Lower lobe of right lung (tissue), 2 donors: ENCODE results near the gene NDUFAF7. TPM values are rescaled to one million over a fixed set of nuclear protein-coding genes. Genes with fewer than 3 reads are reported as not detected.

Experiments
- ATAC-seq, 2 donors: fragments of 200-7000 bp; cut with Tn5 transposase; one replicate each; pipeline ENCODE4 v1.9.1; 2020 to 2022; ENCODE audit warnings: mild to moderate bottlenecking in 2 of 2, moderate library complexity in 2 of 2
- DNase-seq: peaks from one replicate; pipeline ENCODE4 v3.0.0-alpha.2; 2020
- H3K27ac ChIP-seq: fragments of 200-600 bp; one replicate; pipeline ENCODE4 v1.8.0; 2022
- H3K27me3 ChIP-seq: fragments of 200-600 bp; one replicate; pipeline ENCODE4 v1.8.0; 2022; ENCODE audit warnings: low read depth
- H3K36me3 ChIP-seq: fragments of 200-600 bp; one replicate; pipeline ENCODE4 v1.8.0; 2022; ENCODE audit warnings: mild to moderate bottlenecking
- H3K4me1 ChIP-seq: fragments of 200-600 bp; one replicate; pipeline ENCODE4 v1.8.0; 2022
- H3K4me3 ChIP-seq: fragments of 200-600 bp; one replicate; pipeline ENCODE4 v1.8.0; 2022; ENCODE audit warnings: mild to moderate bottlenecking
- H3K9me3 ChIP-seq: fragments of 200-600 bp; one replicate; pipeline ENCODE4 v1.8.0; 2022
- CTCF ChIP-seq: fragments of 200-600 bp; IDR thresholded peaks from one replicate; pipeline ENCODE4 v1.8.0; 2022; ENCODE audit warnings: antibody characterized with exemption, mild to moderate bottlenecking
- intact Hi-C: fragments of 100-400 bp; cut with DNase I; formaldehyde crosslinking; loops from one replicate; pipeline ENCODE4 v1.11.0; 2022
- total RNA-seq: library from RNA; stranded (reverse); fragmentation: NEBNext Ultra II Directional; extraction: Animal tissue kit (Norgen Biotek cat#: 25700); gene quantifications from one replicate; pipeline ENCODE4 v1.2.1, GENCODE V29; 2021
- donor health status: DM: no; HTN: yes; CAD: no; lungs with severe emphysema.

NDUFAF7 gene
- total RNA-seq, 1 donor from 2014 or later, result 18.3 TPM

GRCh38 chr2:37276291-37276690 is 44.8 kb downstream of the NDUFAF7 start:
- intact Hi-C loops, result no loop called here
- H3K36me3 ChIP-seq, result peaks cover 92% of the 10 kb centered on the region

GRCh38 chr2:37281916-37282315 is 50.5 kb downstream of the NDUFAF7 start:
- no peak for TF ChIP-seq CTCF
- Histone ChIP-seq H3K36me3 (peaks cover 75% of the 10 kb centered on the region), H3K27me3 (no peaks in the 10 kb centered on the region), H3K27ac (no peak overlapping the region), H3K9me3 (no peaks in the 10 kb centered on the region), H3K4me3 (no peak overlapping the region), H3K4me1 (no peaks in the 10 kb centered on the region)
- intact Hi-C loops, result no loop called here
- ATAC-seq, result no peak
- DNase-seq, result no peak

More at GRCh38 chr2:37276291-37276690, 44.8 kb downstream of the NDUFAF7 start:
- H3K27ac ChIP-seq, result no peak overlapping the region
- DNase-seq, result no peak
- TF ChIP-seq CTCF, result no peak
- no peak overlapping the region for H3K4me3 ChIP-seq
- H3K9me3 ChIP-seq, result no peaks in the 10 kb centered on the region
- H3K27me3 ChIP-seq, result no peaks in the 10 kb centered on the region
- H3K4me1 ChIP-seq, result no peaks in the 10 kb centered on the region
- no peak for ATAC-seq

GRCh38 chr2:37282746-37283145 is 51.3 kb downstream of the NDUFAF7 start:
- H3K36me3 ChIP-seq, result peaks cover 74% of the 10 kb centered on the region
- H3K4me3 ChIP-seq, result no peak overlapping the region
- no peaks in the 10 kb centered on the region for H3K27me3 ChIP-seq
- DNase-seq (no peak), ATAC-seq (no peak)
- intact Hi-C loops, result no loop called here
- TF ChIP-seq CTCF, result no peak
- H3K27ac ChIP-seq, result no peak overlapping the region
- H3K4me1 ChIP-seq, result no peaks in the 10 kb centered on the region
- H3K9me3 ChIP-seq, result no peaks in the 10 kb centered on the region

GRCh38 chr2:37283207-37283606 is 51.7 kb downstream of the NDUFAF7 start:
- intact Hi-C loops, result no loop called here
- ATAC-seq (no peak), DNase-seq (no peak)
- Histone ChIP-seq H3K27me3 (no peaks in the 10 kb centered on the region), H3K36me3 (peaks cover 74% of the 10 kb centered on the region), H3K9me3 (no peaks in the 10 kb centered on the region), H3K4me3 (no peak overlapping the region), H3K27ac (no peak overlapping the region), H3K4me1 (no peaks in the 10 kb centered on the region)
- TF ChIP-seq CTCF, result no peak

GRCh38 chr2:37284381-37284780 is 52.9 kb downstream of the NDUFAF7 start:
- intact Hi-C loops, result no loop called here
- H3K9me3 ChIP-seq, result no peaks in the 10 kb centered on the region
- no peak overlapping the region for H3K4me3 ChIP-seq
- no peak for ATAC-seq
- no peaks in the 10 kb centered on the region for H3K27me3 ChIP-seq
- no peak for TF ChIP-seq CTCF
- peaks cover 73% of the 10 kb centered on the region for H3K36me3 ChIP-seq
- DNase-seq, result no peak
- H3K27ac ChIP-seq, result no peak overlapping the region
- no peaks in the 10 kb centered on the region for H3K4me1 ChIP-seq

- H3K4me1 ChIP-seq, result no peaks in the 10 kb centered on the region
- intact Hi-C loops, result no loop called here
- TF ChIP-seq CTCF, result peak; percentile 30
- no peak overlapping the region for H3K27ac ChIP-seq
- ATAC-seq (peak in 1 of 2 donors; percentile 65), DNase-seq (no peak)
- H3K4me3 ChIP-seq, result no peak overlapping the region
- H3K27me3 ChIP-seq, result no peaks in the 10 kb centered on the region
- H3K9me3 ChIP-seq, result no peaks in the 10 kb centered on the region
- peaks cover 63% of the 10 kb centered on the region for H3K36me3 ChIP-seq
These were observed 56.5 kb downstream of the NDUFAF7 start for GRCh38 chr2:37287966-37288365.
